GM13976 (cell line): ENCODE measurements around the gene MCEE.
A peak's percentile ranks its signal among the peaks of the same experiment; 100 is the strongest.
"Not testable (repeated sequence)": the region's sequence is repeated elsewhere in the genome, so short reads cannot be mapped to it uniquely, and the experiment has no call there.

Experiments
- DNase-seq: peaks from one replicate; pipeline ENCODE4 v3.0.0; 2012; ENCODE audit warnings: low spot score
- CTCF ChIP-seq: IDR thresholded peaks from 2 replicates; pipeline ENCODE4 v1.5.1; 2012; ENCODE audit warnings: borderline replicate concordance, mild to moderate bottlenecking; ENCODE audit not compliant: insufficient read depth; ENCODE audit errors: extremely low read depth, missing control alignments, control extremely low read depth
- in situ Hi-C: fragments of 300-500 bp; cut with MboI; formaldehyde crosslinking; loops from one replicate; pipeline ENCODE4 v1.12.0; 2022; ENCODE audit warnings: low sequenced_read_pairs, mixed read lengths, inconsistent platforms; ENCODE audit not compliant: unreplicated experiment

The MCEE gene

GRCh38 chr2:71148506-71149063, 18.6 kb upstream of the MCEE start:
- DNase-seq: no peak
- in situ Hi-C loops: no loop called here
- no peak for TF ChIP-seq CTCF

GRCh38 chr2:71143782-71144181, 13.8 kb upstream of the MCEE start:
- in situ Hi-C loops: no loop called here
- DNase-seq: no peak
- TF ChIP-seq CTCF: no peak

- no peak for DNase-seq
- no peak for TF ChIP-seq CTCF
- in situ Hi-C loops: no loop called here
Measured at GRCh38 chr2:71136174-71136573, 6.1 kb upstream of the MCEE start.

GRCh38 chr2:71133603-71134002, 3.6 kb upstream of the MCEE start:
- no peak for TF ChIP-seq CTCF
- DNase-seq: no peak
- in situ Hi-C loops: no loop called here

- DNase-seq, in situ Hi-C loops: not testable (repeated sequence)
Measured at GRCh38 chr2:71131387-71132166, 1.5 kb upstream of the MCEE start.

- in situ Hi-C loops: no loop called here
- DNase-seq: peak; percentile 36
- TF ChIP-seq CTCF: no peak
Measured at GRCh38 chr2:71130905-71131244, 846 bp upstream of the MCEE start.

- no peak for TF ChIP-seq CTCF
- in situ Hi-C loops: no loop called here
- DNase-seq: no peak
Measured at GRCh38 chr2:71129902-71130151, 202 bp downstream of the MCEE start.
